Measurements from ENCODE around the gene PDZD4.

The PDZD4 gene

DNA sequence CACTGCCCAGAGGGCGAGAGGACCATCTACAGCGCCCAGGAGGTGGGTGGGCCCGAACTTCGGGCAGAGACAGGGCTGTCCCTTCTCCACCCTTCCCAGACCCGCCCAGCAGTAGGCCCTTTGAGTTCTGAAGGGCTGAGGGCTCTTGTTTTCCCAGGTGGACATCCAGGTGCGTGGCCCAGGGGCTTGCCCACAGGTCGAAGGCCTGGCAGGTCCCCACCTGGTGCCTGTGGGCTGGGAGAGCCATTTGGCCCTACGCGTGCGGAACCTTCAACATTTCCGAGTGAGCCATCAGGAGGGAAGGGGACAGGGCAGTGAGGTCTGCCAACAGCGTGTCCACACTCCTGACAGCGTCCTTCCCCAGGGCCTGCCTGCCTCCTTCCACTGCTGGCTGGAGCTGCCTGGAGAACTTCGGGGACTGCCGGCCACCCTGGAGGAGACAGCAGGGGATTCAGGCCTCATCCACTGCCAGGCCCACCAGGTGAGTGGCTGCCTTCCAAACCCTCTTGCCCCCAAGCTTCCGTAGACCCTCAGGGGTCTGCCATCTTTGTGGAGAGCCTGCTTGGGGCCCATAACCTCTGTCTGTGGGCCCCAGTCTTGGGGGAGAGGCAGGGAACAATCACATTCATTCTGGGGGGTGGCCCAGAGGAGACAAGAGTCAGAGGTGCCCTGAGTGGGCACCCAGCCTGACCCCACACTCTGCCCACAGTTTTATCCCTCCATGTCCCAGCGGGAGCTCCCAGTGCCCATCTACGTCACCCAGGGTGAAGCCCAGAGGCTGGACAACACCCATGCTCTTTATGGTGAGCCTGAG is 59.5 kb downstream of the PDZD4 start:
- DNase-seq (ENCODE audit: low spot score) = peak; percentile 4

DNA sequence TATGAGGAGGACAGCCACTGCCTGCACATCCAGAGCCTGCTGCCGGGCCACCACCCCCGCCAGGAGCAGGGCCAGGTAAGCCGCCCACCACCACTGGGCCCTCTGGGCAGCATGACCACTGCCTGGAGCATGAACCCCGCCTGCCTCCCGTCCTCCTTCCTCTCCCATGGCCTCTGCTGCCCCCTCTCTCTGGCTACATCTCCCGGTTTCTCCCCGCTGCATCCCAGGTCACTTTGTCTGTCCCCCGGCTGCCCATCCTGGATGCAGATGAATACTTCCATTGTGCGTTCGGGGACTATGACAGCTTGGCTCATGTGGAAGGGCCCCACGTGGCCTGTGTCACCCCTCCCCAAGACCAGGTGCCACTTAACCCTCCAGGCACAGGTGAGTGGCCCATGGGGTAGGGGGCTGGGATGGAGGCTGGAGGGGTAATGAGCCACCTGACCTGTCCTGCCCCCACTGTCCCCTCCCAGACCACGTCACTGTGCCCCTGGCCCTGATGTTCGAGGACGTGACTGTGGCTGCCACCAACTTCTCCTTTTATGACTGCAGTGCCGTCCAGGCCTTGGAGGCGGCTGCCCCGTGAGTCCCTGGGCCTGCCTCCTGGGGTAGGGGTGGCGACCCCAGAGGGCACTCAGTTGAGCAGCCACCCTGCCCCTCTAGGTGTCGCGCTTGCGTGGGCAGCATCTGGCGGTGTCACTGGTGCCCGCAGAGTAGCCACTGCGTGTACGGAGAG is 60.3 kb downstream of the PDZD4 start:
- DNase-seq (ENCODE audit: low spot score) = peak; percentile 4

- DNase-seq (ENCODE audit: low spot score) = no peak
Measured at GRCh38 chrX:153769158-153769864, 61.0 kb downstream of the PDZD4 start.

- no peak for DNase-seq (ENCODE audit: low spot score)
Measured at GRCh38 chrX:153768311-153769157, 61.8 kb downstream of the PDZD4 start.

GRCh38 chrX:153767674-153768055 is 62.7 kb downstream of the PDZD4 start:
- DNase-seq (ENCODE audit: low spot score) = no peak

DNA sequence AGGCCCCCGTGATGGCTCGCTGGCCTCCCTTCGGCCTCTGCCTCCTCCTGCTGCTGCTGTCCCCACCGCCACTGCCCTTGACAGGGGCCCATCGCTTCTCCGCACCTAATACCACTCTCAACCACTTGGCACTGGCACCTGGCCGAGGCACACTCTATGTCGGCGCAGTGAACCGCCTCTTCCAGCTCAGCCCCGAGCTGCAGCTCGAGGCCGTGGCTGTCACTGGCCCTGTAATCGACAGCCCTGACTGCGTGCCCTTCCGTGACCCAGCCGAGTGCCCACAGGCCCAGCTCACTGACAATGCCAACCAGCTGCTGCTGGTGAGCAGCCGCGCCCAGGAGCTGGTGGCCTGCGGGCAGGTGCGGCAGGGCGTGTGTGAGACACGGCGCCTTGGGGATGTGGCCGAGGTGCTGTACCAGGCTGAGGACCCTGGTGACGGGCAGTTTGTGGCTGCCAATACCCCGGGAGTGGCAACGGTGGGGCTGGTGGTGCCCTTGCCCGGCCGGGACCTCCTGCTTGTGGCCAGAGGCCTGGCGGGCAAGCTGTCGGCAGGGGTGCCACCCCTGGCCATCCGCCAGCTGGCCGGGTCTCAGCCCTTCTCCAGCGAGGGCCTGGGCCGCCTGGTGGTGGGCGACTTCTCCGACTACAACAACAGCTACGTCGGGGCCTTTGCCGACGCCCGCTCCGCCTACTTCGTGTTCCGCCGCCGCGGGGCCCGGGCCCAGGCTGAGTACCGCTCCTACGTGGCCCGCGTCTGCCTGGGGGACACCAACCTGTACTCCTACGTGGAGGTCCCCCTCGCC is 63.3 kb downstream of the PDZD4 start:
- no peak for DNase-seq (ENCODE audit: low spot score)

- no peak for DNase-seq (ENCODE audit: low spot score)
Measured at GRCh38 chrX:153766098-153766817, 64.1 kb downstream of the PDZD4 start.

GRCh38 chrX:153765138-153766079 is 64.9 kb downstream of the PDZD4 start:
- DNase-seq (ENCODE audit: low spot score) = peak; percentile 4

- DNase-seq (ENCODE audit: low spot score) = no peak
Measured at GRCh38 chrX:153764786-153765137, 65.6 kb downstream of the PDZD4 start.

- peak; percentile 70 for DNase-seq (ENCODE audit: low spot score)
Measured at GRCh38 chrX:153763989-153764755, 66.2 kb downstream of the PDZD4 start, which contains the start of gene PLXNB3. PLXNB3 (plus strand) TSS chrX:153764249; CDS start chrX:153765536, 1,287 bp downstream.

DNA sequence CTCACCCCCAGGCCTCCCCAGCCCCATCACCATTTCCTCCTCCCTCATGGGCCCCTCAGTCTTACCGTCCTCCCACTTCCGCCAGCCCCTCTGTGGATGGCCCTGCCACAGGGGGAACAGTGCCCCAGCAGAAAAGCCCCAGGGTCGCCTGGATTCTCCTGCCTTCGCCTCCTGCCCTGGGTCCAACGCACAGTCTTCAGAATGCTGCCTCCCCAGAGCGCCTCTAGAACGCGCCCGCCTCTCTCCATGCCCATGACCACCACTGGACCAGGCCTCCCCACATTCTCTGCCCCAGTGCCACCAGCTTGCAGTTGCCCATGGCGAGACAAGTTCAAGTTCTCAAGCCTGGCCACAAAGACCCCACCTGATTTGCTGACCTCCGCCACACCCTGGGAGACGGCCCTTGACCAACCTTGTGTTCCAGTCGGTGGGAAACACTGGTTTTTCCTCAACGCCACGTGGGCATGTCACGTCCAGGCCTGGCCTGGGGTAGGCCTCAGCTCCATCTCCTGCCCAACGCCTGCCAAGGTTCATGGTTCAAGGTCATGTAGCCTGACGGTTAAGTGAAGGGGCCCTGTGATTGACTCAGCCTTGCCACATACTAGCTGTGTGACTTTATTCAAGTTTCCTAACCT is 66.9 kb downstream of the PDZD4 start:
- DNase-seq (ENCODE audit: low spot score) = no peak

DNA sequence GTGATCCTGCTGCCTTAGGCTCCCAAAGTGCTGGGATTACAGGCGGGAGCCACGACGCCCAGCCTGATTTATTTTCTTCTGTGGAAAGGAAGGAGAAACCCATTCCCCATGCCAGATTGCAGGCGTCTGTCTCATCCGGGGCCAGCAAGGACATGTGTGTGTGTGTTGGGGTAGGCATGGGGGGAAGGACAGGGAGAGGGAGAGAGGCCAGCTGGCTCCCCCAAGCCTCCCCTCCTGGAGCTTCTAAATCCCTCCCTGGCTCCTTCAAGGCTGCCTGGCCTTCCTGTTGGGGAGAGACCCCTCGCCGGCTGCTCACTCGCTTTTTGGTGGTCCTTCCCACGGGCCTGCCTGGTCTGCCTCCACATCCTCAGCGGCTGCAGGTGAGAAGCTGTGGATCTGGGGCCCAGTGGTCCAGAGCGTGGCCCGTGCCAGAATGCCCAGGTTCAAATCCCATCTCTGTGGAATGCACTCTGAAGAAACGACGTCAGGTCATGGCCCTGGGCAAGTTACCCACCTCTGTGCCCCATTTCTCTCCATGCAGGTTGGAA is 67.6 kb downstream of the PDZD4 start:
- DNase-seq (ENCODE audit: low spot score) = no peak

DNA sequence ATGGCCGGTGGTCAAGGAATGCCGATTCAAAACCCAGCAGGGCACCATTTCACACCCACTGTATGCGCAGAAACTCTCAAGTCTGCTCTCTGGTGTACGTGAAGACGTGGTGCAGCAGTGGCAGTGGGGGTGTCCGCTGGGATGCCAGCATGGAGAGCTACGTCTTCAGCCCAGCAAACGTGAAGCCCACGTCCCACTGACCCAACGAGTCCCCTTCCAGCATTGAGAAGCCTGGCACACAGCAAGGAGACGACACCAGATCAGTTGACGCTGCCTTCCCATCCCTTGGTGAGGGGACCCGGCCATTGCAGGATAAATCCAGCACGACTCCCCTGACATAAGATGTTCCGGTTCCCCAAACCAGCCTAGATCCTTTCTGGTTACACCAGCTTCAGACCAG is 68.5 kb downstream of the PDZD4 start:
- no peak for DNase-seq (ENCODE audit: low spot score)

- DNase-seq (ENCODE audit: low spot score) = no peak
Measured at GRCh38 chrX:153755136-153755535, 75.2 kb downstream of the PDZD4 start.

All from HuH-7.5 (cell line).